Endodermal cell (in vitro differentiated cells): ENCODE measurements around the gene SLC25A21. TPM values are rescaled to one million over a fixed set of nuclear protein-coding genes. Genes with fewer than 3 reads are reported as not detected.

Source experiments
- DNase-seq: peaks from one replicate; pipeline ENCODE4 v3.0.0-alpha.2; 2017
- H3K27ac ChIP-seq: 2 replicates; pipeline ENCODE4 v1.5.1; 2013; ENCODE audit warnings: mild to moderate bottlenecking, low read depth, low read length, moderate library complexity
- H3K27me3 ChIP-seq: 2 replicates; pipeline ENCODE4 v1.6.1; 2013; ENCODE audit warnings: mild to moderate bottlenecking, low read length, moderate library complexity; ENCODE audit not compliant: insufficient read depth, control insufficient read depth, poor library complexity, severe bottlenecking
- H3K36me3 ChIP-seq: 2 replicates; pipeline ENCODE4 v1.7.0; 2013; ENCODE audit warnings: mild to moderate bottlenecking, low read length, moderate library complexity; ENCODE audit not compliant: control insufficient read depth, insufficient read depth
- H3K4me1 ChIP-seq: one replicate; pipeline ENCODE4 v1.7.0; 2013; ENCODE audit warnings: low read length; ENCODE audit not compliant: control insufficient read depth, insufficient read depth
- H3K4me3 ChIP-seq: 2 replicates; pipeline ENCODE4 v1.5.1; 2013; ENCODE audit warnings: mild to moderate bottlenecking, low read length, moderate library complexity
- H3K9ac ChIP-seq: 2 replicates; pipeline ENCODE4 v1.6.1; 2013; ENCODE audit warnings: mild to moderate bottlenecking, low read length, moderate library complexity; ENCODE audit not compliant: poor library complexity, severe bottlenecking; ENCODE audit errors: extremely low read depth
- H3K9me3 ChIP-seq: 2 replicates; pipeline ENCODE4 v1.6.1; 2013; ENCODE audit warnings: mild to moderate bottlenecking, low read length, moderate library complexity; ENCODE audit not compliant: control insufficient read depth
- H3K27ac Mint-ChIP-seq: 2 replicates; pipeline ENCODE4 v1.8.0; 2020; ENCODE audit warnings: mixed read lengths
- H3K27me3 Mint-ChIP-seq: 2 replicates; pipeline ENCODE4 v1.8.0; 2021; ENCODE audit warnings: mild to moderate bottlenecking, mixed read lengths; ENCODE audit not compliant: insufficient read depth
- H3K36me3 Mint-ChIP-seq: 2 replicates; pipeline ENCODE4 v1.8.0; 2020; ENCODE audit warnings: low read depth, mixed read lengths
- H3K4me1 Mint-ChIP-seq: 2 replicates; pipeline ENCODE4 v1.8.0; 2020; ENCODE audit warnings: mixed read lengths
- H3K4me3 Mint-ChIP-seq: 2 replicates; pipeline ENCODE4 v1.8.0; 2020; ENCODE audit warnings: mild to moderate bottlenecking, moderate library complexity, mixed read lengths
- H3K9me3 Mint-ChIP-seq: 2 replicates; pipeline ENCODE4 v1.8.0; 2020; ENCODE audit warnings: mild to moderate bottlenecking, mixed read lengths
- WGBS, 2 experiments: methylation state at CpG; one replicate each; pipeline versions ENCODE4 v1.1.5 to v1.1.7; 2013; ENCODE audit warnings: missing lambda C conversion rate in 2 of 2, mixed read lengths in 1 of 2; ENCODE audit not compliant: insufficient coverage in 1 of 2, insufficient read length in 1 of 2; 5-methylcytosine and 5-hydroxymethylcytosine counted together
- total RNA-seq, 2 donors: library from RNA; stranded (reverse); fragmentation: NEBNext Ultra II Directional in 1 of 2; extraction: Animal tissue kit (Norgen Biotek cat#: 25700) in 1 of 2; gene quantifications; 2 replicates in 1 of 2; 3 replicates in 1 of 2; pipeline ENCODE4 v1.2.1, GENCODE V29; 2021
- TF ChIP-seq, protein P1 (sequence below): fragments of 200-600 bp; sonication (generic); conservative IDR thresholded peaks from 2 replicates; pipeline ENCODE4 v1.5.0; 2021; ENCODE audit warnings: antibody characterized with exemption, mild to moderate bottlenecking

The SLC25A21 gene
- total RNA-seq, 2 donors from 2014 or later, result 1.9 TPM

DNA sequence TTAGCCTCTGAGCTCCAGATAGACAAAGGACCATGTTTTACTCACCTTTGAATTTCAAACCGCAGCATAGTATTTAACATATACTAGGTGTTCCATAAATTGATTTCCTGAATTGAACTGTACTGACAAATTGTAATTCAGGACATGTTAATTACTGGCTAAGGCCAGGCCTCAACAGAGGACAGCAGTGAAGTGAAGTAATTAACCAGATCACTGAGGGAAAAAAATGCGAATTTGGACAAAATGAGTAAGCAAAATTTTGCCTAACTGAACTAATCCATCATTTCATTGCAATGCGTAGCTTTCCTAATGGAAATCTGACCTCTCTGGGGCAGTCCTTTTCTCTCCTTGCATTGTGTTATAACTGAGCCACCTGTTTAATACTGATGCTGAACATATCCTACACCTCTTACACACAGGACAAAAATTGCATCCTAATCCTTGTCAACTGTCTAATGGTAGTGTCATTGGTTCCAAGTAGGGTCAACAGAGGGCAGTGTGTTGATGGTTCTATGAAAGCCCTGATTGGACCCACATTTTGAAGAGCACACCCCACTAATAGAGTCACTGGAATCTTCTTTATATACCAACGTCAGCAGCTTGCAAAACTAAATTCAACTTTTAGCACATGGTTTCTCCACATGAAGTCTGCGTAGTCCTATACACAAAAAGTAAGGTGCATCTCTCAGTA is 148.4 kb downstream of the SLC25A21 start:
- H3K27me3 Mint-ChIP-seq, result no peaks in the 10 kb centered on the region
- no peak overlapping the region for H3K4me3 Mint-ChIP-seq
- no peak overlapping the region for H3K9ac ChIP-seq
- no peak overlapping the region for H3K4me3 ChIP-seq
- H3K9me3 Mint-ChIP-seq, result no peaks in the 10 kb centered on the region
- H3K36me3 Mint-ChIP-seq, result no peaks in the 10 kb centered on the region
- no peak for DNase-seq
- H3K36me3 ChIP-seq, result no peaks in the 10 kb centered on the region
- no peaks in the 10 kb centered on the region for H3K4me1 ChIP-seq
- 90 to 92% methylated on average over 4 to 5 of the region's 5 CpGs for WGBS, 2 experiments
- no peak overlapping the region for H3K27ac ChIP-seq
- H3K9me3 ChIP-seq, result no peaks in the 10 kb centered on the region
- no peaks in the 10 kb centered on the region for H3K27me3 ChIP-seq
- no peak overlapping the region for H3K27ac Mint-ChIP-seq
- peaks cover 7% of the 10 kb centered on the region for H3K4me1 Mint-ChIP-seq
- TF ChIP-seq, protein P1, sequence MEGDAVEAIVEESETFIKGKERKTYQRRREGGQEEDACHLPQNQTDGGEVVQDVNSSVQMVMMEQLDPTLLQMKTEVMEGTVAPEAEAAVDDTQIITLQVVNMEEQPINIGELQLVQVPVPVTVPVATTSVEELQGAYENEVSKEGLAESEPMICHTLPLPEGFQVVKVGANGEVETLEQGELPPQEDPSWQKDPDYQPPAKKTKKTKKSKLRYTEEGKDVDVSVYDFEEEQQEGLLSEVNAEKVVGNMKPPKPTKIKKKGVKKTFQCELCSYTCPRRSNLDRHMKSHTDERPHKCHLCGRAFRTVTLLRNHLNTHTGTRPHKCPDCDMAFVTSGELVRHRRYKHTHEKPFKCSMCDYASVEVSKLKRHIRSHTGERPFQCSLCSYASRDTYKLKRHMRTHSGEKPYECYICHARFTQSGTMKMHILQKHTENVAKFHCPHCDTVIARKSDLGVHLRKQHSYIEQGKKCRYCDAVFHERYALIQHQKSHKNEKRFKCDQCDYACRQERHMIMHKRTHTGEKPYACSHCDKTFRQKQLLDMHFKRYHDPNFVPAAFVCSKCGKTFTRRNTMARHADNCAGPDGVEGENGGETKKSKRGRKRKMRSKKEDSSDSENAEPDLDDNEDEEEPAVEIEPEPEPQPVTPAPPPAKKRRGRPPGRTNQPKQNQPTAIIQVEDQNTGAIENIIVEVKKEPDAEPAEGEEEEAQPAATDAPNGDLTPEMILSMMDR, result peak; percentile 63

DNA sequence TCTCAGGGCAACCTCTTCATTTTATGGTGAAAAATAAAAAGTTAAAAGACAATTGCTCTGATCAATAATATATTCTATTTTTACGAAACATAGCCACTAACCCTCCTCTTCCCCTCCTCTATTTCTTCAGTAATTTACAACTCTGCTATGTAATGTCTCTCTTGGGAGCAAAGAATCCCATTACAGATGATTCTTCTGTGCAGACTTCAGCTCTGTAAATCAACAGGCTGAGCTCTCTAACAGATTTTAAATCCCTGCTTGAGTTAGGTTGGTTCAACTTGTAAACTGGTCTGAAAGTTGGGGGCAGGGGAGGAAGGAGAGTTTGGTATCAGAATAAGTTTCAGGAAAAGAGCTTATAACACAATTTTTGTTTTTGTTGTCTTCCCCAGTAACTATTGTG is 151.0 kb downstream of the SLC25A21 start:
- H3K27me3 Mint-ChIP-seq, result no peaks in the 10 kb centered on the region
- peaks cover 7% of the 10 kb centered on the region for H3K4me1 Mint-ChIP-seq
- 93% methylated on average over 1 of the region's 1 CpG; no CpG with 5 or more reads in 1 of the 2 experiments for WGBS, 2 experiments
- Histone ChIP-seq H3K4me3 (no peak overlapping the region), H3K9ac (no peak overlapping the region), H3K4me1 (no peaks in the 10 kb centered on the region), H3K27ac (no peak overlapping the region), H3K27me3 (no peaks in the 10 kb centered on the region), H3K36me3 (no peaks in the 10 kb centered on the region), H3K9me3 (no peaks in the 10 kb centered on the region)
- no peak overlapping the region for H3K4me3 Mint-ChIP-seq
- H3K27ac Mint-ChIP-seq, result no peak overlapping the region
- no peaks in the 10 kb centered on the region for H3K9me3 Mint-ChIP-seq
- no peak for DNase-seq
- H3K36me3 Mint-ChIP-seq, result no peaks in the 10 kb centered on the region
- TF ChIP-seq, protein P1, result no peak

DNA sequence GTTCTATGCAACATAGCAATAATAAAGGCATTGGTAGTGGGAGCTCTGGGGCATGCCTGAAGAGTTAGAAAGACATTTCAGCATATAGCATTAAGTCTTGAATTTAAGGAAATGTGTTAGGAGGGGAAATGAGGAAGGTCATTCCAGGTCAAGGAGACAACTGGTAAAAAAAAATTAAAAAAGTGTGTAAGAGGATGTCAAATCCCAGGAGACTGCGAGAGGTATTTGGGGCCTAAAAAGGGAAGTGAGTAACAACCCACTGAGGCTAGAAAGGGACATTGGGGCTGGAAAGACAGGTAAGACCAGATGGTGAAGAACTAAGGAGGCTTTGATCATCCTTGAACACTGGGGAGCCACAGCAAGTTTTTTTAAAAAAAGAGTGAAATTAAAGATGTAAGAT is 152.9 kb downstream of the SLC25A21 start:
- Histone ChIP-seq H3K4me3 (no peak overlapping the region), H3K9ac (no peak overlapping the region), H3K27me3 (no peaks in the 10 kb centered on the region), H3K9me3 (no peaks in the 10 kb centered on the region), H3K36me3 (no peaks in the 10 kb centered on the region), H3K27ac (no peak overlapping the region), H3K4me1 (no peaks in the 10 kb centered on the region)
- Mint-ChIP-seq H3K36me3 (no peaks in the 10 kb centered on the region), H3K27me3 (no peaks in the 10 kb centered on the region), H3K4me3 (no peak overlapping the region), H3K4me1 (peaks cover 7% of the 10 kb centered on the region), H3K27ac (no peak overlapping the region), H3K9me3 (no peaks in the 10 kb centered on the region)
- TF ChIP-seq, protein P1, result no peak
- DNase-seq, result no peak
- 83 to 88% methylated on average over 1 of the region's 1 CpG for WGBS, 2 experiments
